Measurements from ENCODE around the gene CTBP2. TPM values are rescaled to one million over a fixed set of nuclear protein-coding genes. Genes with fewer than 3 reads are reported as not detected.

Gene CTBP2
- total and polyA plus RNA-seq, 4 donors, result 19.2 to 80.6 (median 63.2) TPM

- DNase-seq (no peak), ATAC-seq (ENCODE audit: insufficient read depth, low FRiP score) (no peak)
- Histone ChIP-seq H3K9ac (ENCODE audit: insufficient read depth in 1 of 2, low read length in 2 of 2) (no peak overlapping the region), H3K27ac (ENCODE audit: low read depth in 1 of 2, low read length in 1 of 2) (no peak overlapping the region), H3K4me1 (ENCODE audit: control insufficient read depth in 5 of 5, insufficient read depth in 5 of 5, low read length in 5 of 5) (peaks cover 0 to 7% (median 0%) of the 10 kb centered on the region in 5 donors), H3K4me3 (no peak overlapping the region), H3K27me3 (ENCODE audit: control insufficient read depth in 3 of 3, insufficient read depth in 3 of 3, low read length in 2 of 3) (no peaks in the 10 kb centered on the region), H3K9me3 (ENCODE audit: control insufficient read depth in 4 of 4, insufficient read depth in 3 of 4, low read length in 3 of 4) (no peaks in the 10 kb centered on the region), H3K36me3 (ENCODE audit: control insufficient read depth in 4 of 4, insufficient read depth in 4 of 4, low read length in 4 of 4) (no peaks in the 10 kb centered on the region)
- TF ChIP-seq, protein P1, sequence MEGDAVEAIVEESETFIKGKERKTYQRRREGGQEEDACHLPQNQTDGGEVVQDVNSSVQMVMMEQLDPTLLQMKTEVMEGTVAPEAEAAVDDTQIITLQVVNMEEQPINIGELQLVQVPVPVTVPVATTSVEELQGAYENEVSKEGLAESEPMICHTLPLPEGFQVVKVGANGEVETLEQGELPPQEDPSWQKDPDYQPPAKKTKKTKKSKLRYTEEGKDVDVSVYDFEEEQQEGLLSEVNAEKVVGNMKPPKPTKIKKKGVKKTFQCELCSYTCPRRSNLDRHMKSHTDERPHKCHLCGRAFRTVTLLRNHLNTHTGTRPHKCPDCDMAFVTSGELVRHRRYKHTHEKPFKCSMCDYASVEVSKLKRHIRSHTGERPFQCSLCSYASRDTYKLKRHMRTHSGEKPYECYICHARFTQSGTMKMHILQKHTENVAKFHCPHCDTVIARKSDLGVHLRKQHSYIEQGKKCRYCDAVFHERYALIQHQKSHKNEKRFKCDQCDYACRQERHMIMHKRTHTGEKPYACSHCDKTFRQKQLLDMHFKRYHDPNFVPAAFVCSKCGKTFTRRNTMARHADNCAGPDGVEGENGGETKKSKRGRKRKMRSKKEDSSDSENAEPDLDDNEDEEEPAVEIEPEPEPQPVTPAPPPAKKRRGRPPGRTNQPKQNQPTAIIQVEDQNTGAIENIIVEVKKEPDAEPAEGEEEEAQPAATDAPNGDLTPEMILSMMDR (IDR thresholded peaks at IDR 0.05; ENCODE audit: control extremely low read depth, extremely low read depth), result no peak
- WGBS, 2 donors, result 88 to 94% methylated on average over 5 of the region's 5 CpGs
Observed at GRCh38 chr10:125206623-125207022, 46.3 kb upstream of the CTBP2 start.

GRCh38 chr10:125205431-125205830 lies 45.1 kb upstream of the CTBP2 start:
- Histone ChIP-seq H3K4me3 (no peak overlapping the region), H3K4me1 (ENCODE audit: control insufficient read depth in 5 of 5, insufficient read depth in 5 of 5, low read length in 5 of 5) (peaks cover 0 to 7% (median 0%) of the 10 kb centered on the region in 5 donors), H3K27me3 (ENCODE audit: control insufficient read depth in 3 of 3, insufficient read depth in 3 of 3, low read length in 2 of 3) (no peaks in the 10 kb centered on the region), H3K36me3 (ENCODE audit: control insufficient read depth in 4 of 4, insufficient read depth in 4 of 4, low read length in 4 of 4) (no peaks in the 10 kb centered on the region), H3K9ac (ENCODE audit: insufficient read depth in 1 of 2, low read length in 2 of 2) (no peak overlapping the region), H3K9me3 (ENCODE audit: control insufficient read depth in 4 of 4, insufficient read depth in 3 of 4, low read length in 3 of 4) (no peaks in the 10 kb centered on the region), H3K27ac (ENCODE audit: low read depth in 1 of 2, low read length in 1 of 2) (no peak overlapping the region)
- no peak for DNase-seq
- TF ChIP-seq, protein P1 (IDR thresholded peaks at IDR 0.05; ENCODE audit: control extremely low read depth, extremely low read depth), result no peak
- 68 to 77% methylated on average over 2 of the region's 2 CpGs for WGBS, 2 donors
- peak; percentile 24 for ATAC-seq (ENCODE audit: insufficient read depth, low FRiP score)

DNA sequence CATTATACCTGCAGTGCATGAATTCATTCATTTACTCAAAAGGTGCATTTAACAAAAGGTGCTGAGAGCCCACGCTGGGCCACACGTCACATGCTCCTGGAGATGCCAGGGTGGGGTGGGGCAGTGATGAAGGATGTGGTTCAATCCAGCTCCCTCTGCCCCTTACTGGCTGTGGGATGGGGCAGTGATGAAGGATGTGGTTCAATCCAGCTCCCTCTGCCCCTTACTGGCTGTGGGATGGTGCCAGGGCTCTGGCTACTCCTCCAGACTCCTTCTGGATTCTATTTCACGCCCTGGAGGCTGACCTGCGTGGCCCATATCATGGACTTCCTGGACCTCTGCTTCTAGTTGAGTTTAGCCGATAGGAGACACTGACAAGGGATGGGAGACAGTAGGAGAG lies 44.0 kb upstream of the CTBP2 start:
- no peaks in the 10 kb centered on the region for H3K4me1 ChIP-seq (ENCODE audit: control insufficient read depth in 5 of 5, insufficient read depth in 5 of 5, low read length in 5 of 5)
- no peak overlapping the region for H3K4me3 ChIP-seq
- TF ChIP-seq, protein P1 (IDR thresholded peaks at IDR 0.05; ENCODE audit: control extremely low read depth, extremely low read depth), result no peak
- no peak for DNase-seq
- H3K36me3 ChIP-seq (ENCODE audit: control insufficient read depth in 4 of 4, insufficient read depth in 4 of 4, low read length in 4 of 4), result no peaks in the 10 kb centered on the region
- no peak for ATAC-seq (ENCODE audit: insufficient read depth, low FRiP score)
- no peaks in the 10 kb centered on the region for H3K9me3 ChIP-seq (ENCODE audit: control insufficient read depth in 4 of 4, insufficient read depth in 3 of 4, low read length in 3 of 4)
- 85 to 92% methylated on average over 5 of the region's 5 CpGs for WGBS, 2 donors
- no peaks in the 10 kb centered on the region for H3K27me3 ChIP-seq (ENCODE audit: control insufficient read depth in 3 of 3, insufficient read depth in 3 of 3, low read length in 2 of 3)
- H3K27ac ChIP-seq (ENCODE audit: low read depth in 1 of 2, low read length in 1 of 2), result no peak overlapping the region
- H3K9ac ChIP-seq (ENCODE audit: insufficient read depth in 1 of 2, low read length in 2 of 2), result no peak overlapping the region

DNA sequence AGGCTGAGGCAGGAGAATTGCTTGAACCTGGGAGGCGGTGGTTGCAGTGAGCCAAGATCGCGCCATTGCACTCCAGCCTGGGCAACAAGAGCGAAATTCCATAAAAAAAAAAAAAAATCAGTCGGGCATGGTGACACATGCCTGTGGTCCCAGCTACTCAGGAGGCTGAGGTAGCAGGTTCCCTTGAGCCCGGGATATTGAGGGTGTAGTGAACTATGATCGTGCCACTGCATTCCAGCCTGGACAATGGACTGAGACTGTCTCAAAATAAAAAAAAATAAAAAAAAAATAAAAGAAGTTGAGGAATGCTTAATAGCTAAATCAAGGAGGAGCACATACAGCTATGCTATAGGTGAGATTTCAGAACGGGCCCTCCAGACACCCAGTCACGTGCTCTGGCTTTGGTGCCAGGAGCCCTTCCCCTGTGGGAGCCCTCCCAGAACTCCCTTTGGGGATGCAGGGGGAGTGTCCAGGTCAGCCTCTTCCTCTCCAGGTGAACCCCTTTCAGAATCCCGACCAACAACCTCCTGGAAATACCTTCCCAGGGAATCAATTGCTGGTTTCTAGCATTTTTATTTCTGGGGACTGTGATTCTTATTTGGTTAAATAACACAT lies 42.9 kb upstream of the CTBP2 start:
- Histone ChIP-seq H3K9ac (ENCODE audit: insufficient read depth in 1 of 2, low read length in 2 of 2) (no peak overlapping the region), H3K4me1 (ENCODE audit: control insufficient read depth in 5 of 5, insufficient read depth in 5 of 5, low read length in 5 of 5) (no peaks in the 10 kb centered on the region), H3K27me3 (ENCODE audit: control insufficient read depth in 3 of 3, insufficient read depth in 3 of 3, low read length in 2 of 3) (no peaks in the 10 kb centered on the region), H3K4me3 (no peak overlapping the region), H3K36me3 (ENCODE audit: control insufficient read depth in 4 of 4, insufficient read depth in 4 of 4, low read length in 4 of 4) (no peaks in the 10 kb centered on the region), H3K27ac (ENCODE audit: low read depth in 1 of 2, low read length in 1 of 2) (no peak overlapping the region), H3K9me3 (ENCODE audit: control insufficient read depth in 4 of 4, insufficient read depth in 3 of 4, low read length in 3 of 4) (no peaks in the 10 kb centered on the region)
- no peak for DNase-seq
- 85 to 92% methylated on average over 10 of the region's 10 CpGs for WGBS, 2 donors
- TF ChIP-seq, protein P1 (IDR thresholded peaks at IDR 0.05; ENCODE audit: control extremely low read depth, extremely low read depth), result no peak
- no peak for ATAC-seq (ENCODE audit: insufficient read depth, low FRiP score)
